HG03558 (cell line): ENCODE measurements around the gene TEX38.
"Not testable (repeated sequence)": the region's sequence is repeated elsewhere in the genome, so short reads cannot be mapped to it uniquely, and the experiment has no call there.

Experiments
- ATAC-seq: cut with Tn5 transposase; IDR thresholded peaks from one replicate; pipeline ENCODE4 v1.9.1; 2021; ENCODE audit warnings: moderate number of reproducible peaks; ENCODE audit not compliant: unreplicated experiment; ENCODE audit errors: extremely low read depth

Gene TEX38

DNA sequence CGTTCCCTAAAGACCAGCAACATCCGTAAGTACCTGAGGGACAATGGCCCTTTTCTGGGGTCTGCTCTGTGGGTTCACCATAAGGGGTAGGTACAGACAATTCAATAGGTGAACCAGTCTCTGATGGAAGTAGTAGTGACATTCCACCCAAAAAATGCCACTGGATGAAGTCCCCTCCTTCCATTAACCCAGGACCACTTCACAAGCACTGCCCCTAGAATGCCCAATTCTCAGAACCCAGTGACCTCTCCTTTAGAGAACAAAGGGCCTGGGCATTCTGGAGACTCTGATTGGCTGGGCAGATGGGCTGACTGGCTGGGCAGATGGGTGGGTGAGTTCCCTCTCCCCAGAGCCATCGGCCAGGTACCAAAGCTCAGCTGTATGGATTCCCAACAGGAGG, at the start of gene TEX38:
TSS of gene TEX38 (plus strand) at position 301 of the 400 bp plus-strand sequence. CDS start at position 382, 81 bp downstream.
- ATAC-seq, result no peak

DNA sequence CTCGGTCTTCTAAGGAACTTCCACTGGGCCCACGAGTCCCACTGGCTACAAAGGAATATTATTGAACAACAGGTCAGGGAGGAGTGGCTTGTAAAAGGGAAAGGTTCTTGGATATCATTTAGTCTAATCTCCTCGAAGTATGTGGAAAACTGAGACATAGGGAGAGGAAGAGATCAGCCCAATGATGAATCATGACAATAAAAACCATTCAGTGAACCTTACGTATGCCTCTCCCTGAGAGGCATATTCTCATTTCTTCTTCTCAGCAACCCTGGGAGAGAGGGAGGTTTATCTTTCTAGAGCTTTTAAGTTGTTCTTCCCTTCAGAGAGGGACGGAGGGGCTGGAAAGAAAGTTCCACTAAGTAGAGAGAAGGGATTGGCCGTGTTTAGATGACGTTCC, 49.7 kb upstream of the TEX38 start:
- no peak for ATAC-seq

DNA sequence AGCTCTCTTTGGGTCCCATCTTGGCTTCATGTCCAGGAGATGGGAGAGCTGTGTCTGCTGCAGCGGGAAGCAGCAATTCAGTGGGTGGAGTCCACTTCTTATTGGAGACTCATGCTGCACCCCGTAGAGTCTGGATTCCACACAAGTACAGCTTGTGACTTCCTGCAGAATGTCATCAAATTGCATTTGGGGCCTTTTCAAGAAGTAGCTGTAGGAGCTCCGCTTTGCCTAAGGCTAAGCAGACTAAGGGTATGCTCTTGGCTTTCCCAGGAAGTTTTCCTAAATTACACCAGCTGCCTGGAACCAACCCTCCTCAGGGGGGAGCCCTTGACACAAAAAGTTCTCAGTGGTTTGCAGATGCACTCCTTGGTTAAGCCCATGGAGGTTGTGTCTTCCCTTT, 49.3 kb upstream of the TEX38 start:
- ATAC-seq, result no peak

DNA sequence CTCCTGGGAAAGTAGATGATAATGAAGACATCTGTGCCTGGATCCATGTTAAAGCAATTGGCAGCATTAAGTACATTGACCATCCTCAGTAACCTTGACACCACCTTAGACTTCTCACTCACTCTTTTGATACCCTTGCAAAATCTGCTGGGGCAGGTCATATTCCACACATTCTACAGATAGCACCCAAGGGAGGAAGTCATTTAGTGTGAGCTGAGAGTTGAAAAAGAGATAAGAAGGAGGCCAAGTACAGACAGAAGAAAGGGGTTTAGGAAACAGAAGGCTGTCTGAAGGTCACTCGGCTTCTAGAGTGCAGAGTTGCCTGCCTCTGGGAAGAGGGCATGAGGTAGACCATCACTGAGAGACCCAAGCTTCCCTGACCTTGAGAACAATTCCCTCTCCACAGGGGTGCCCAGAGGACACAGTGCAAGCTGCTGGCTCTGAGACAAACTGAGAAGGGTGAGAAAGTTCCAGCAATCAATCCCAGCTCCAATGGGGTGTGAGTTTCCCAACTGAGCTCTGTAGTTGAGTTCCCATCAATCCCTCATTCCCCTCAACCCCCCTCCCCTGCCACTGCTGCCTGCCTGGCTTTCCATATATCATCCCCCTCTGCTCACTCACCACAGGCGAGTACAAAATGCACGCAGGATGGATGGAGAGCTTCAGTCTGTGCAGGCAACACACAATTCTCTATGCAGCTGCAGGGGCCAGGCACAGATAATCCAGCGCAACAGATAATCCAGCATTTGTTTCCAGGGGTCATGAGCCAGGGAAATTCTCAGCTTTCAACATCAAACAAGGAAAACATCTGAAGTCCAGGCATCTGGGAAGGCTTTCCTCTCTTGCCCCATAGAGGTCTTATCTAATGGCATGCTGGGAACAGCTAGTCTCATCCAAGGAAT, 47.7 kb upstream of the TEX38 start:
- no peak for ATAC-seq

DNA sequence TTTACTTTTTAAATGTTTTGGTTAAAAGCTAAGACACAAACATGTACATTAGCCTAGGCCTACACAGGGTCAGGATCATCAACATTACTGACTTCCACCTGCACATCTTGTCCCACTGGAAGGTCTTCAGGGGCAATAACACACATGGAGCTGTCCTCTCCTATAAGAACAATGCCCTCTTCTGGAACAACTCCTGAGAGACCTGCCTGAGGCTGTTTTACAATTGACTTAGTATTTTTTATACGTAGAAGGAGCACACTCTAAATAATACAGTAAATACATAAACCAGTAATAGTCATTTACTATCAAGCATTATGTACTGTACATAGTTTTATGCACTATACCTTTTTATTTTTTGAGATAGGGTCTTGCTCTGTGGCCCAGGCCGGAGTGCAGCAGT, 40.9 kb upstream of the TEX38 start:
- ATAC-seq, result no peak

DNA sequence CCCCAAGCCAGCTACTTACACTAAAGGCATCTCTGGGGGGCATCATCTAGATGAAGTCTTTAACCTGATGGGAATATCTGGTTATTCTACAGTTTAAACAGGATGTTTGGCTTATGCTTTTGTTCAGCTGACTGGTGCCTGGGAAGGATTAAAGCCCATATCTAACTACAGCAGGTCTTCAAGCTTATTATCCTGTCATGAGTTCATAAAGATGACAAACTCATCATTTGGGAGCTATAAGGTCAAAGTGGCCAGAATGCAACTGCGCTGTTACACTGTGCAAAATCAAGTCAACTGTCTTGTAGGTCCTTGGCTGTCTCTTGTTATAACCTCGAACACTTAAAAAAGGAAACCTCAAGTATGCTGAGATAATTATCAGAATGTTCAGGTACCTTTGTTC, 36.4 kb upstream of the TEX38 start:
- no peak for ATAC-seq

DNA sequence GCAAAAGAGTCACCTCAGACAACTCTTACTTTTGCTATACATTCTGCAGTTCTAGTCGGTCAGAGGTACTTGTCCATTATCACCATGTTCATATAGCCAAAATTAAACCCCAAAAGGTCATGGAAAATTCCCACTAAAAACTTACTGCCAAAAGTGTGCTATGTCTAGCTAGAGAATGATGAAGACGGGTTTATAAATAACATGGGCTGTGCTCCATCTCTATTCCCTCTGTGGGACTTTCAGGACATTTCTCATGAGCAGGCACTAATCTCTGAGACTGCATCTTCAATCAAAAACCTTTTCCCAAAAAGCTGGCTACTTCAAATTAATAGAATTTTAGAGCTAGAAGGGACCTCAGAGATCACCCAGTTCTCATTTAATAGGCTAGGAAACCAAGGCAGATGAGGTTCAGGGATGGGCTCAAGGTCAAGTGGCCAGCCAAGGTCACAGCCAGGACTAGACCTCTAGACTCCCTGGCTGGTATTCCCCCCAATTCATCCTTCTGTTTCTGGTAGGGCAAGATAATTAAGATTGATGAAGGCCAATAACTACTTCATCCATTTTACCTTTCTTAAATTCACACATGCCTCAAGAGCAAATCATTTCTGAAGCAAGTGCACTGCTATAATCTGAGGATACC, 34.1 kb upstream of the TEX38 start:
- no peak for ATAC-seq

DNA sequence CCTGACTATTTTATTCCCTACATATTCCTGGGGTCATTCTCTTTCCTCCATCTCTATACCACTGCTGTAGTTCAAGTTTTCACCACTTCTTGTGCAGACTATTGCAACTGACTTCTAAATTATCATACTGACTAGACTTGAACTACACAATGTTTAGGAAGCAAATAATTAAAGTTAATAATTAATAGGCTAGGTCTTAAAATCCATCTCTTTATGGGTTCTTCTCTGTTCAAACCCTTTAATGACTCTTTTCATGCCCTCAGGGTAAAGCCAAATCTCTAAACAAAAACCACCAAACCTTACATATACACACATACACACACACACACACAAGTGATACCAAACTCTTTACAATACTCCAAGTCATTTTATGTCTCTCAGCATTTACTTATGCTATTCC, 32.7 kb upstream of the TEX38 start:
- no peak for ATAC-seq

DNA sequence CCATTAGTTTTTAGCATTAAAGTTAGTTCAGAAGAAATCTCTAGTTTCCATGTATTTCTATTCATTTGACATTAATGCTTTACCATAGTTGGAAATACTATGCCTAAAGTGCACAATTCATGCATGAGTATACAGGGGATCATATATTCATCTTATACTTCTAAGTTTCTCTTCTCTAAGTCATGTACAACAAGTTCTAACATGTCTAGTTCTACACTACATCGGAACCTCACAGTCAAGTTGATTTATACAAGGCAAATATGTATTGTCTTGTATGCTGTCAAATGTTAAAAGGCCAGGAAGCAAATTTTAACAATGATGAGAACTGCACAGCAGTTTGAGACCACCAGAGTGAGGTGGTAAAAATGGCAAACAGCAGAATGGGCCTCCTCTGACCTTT, 32.1 kb upstream of the TEX38 start:
- no peak for ATAC-seq

DNA sequence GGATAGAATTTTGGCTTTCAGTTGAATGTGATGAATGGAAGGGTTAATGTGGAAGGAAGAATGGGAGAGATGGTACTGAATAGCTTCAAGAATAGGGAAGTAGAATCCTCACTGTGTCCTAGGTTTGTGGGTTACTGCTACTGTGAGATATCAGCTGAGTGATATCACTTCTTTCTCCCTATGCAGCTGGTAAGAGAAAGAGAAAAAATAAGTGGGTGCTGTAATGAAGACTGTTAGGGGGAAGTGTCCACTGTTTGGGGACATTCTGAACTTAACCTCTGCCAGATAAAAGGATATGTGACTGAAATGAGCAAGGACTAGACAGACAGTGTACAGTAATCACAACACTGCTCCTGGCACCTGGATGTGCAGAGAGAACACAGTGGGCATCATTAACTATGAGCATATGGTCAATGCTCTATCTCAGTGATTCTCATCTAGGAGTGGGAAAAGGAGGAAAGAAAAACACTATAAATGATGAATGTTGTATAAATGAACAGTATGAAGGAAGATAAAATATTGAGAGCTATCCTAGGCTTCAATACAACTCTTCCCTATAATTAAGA, 29.5 kb upstream of the TEX38 start:
- ATAC-seq, result no peak

DNA sequence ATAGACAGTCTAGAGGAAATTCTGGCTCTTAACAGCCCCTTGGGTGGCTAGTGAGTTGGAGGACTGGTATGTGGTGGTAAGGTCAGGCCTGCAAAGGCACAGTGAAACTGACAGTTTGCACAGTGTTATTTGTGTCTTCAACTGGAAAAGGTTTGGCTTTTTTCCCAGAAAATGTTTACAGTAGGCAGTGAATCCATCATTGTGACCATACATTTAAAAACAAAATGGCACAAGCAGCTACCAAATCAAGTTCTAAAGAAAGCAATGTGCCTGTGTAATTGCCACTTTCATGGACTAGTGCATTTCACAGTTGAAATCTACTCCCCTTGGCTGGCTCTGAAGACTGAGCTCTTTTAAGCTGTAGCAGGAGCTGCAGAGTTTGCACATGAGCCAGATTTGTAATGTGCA, 28.3 kb upstream of the TEX38 start:
- ATAC-seq, result no peak

DNA sequence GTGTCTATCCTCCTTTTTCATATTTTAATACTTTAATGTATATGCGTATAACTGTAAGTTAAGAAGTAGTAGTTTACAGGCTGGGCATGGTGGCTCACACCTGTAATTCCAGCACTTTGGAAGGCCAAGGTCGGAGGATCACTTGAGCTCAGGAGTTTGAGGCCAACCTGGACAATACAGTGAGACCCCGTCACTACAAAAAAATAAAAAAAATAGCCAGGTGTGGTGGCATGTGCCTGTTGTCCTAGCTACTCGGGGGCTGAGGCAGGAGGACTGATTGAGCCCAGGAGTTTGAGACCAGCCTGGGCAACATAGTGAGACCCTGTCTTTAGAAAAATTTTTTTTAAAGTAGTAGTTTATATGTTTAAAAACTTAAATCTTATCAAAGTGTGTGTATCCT, 25.8 kb upstream of the TEX38 start:
- ATAC-seq, result no peak

DNA sequence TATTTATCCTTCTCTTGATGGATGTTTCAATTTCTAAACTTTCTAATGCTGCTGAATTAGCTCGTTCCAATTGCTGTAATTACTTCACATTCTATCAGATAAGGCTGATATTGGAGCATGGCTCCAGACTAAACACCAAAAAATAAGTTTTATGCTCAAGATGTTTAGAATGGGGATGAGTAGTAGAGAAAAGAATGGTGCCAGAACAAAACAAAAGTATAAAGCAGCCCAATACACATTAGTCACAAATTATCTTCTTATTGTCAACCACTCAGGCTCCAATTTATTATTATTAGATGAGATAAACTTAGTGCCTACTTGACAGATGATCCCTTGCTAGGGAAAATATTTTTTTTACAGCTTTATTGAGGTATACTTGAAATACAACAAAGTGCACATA, 25.3 kb upstream of the TEX38 start:
- no peak for ATAC-seq

DNA sequence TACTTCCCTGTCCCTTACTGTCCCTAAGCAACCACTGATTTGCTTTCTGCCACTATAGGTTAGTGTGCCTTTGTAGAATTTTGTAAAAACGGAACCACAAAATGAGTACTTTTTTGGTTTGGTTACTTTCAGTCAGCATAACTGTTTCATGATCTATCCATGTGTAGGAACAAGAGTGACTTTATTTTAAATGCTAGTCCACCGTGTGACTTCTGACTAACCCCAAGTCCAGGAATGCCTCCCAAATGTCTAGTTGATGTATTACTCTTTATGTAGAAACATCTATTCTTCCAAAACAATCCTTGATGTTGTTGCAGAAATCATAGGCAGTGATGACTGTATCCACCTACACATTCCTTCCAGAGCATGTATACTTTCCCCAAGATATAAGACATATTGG, 24.8 kb upstream of the TEX38 start:
- ATAC-seq, result no peak

DNA sequence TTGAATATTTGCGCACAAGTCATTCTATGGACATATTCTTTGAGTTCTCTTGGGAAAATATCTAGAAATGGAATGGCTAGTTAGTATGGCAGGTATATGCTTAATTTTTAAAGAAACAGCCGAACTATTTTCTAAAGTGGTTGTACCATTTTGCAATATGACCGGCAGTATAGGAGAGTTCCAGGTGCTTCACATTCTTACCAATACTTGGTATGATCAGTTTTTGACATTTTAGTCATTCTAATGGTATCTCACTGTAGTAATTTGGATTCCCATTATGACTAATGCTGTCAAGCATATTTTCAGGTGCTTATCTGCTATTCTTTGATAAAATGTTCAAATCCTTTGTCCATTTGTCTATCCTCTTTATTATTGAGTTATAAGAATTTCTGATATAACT, 24.0 kb upstream of the TEX38 start:
- ATAC-seq, result no peak

DNA sequence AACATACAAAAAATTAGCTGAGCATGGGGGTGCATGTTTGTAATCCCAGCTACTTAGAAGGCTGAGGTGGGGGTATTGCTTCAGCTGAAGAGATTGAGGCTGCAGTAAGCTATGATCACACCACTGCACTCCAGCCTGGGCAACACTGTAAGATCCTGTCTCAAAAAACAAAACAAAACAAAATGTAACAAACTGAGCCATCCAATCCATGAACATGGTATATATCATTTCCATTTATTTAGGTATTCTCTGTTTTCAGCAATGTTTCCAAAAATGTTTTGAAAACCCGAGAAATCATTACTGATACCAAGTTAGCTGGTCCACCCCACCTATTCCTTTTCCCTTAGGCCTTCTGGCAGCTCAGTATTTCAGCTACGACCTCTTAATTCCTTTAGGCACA, 21.9 kb upstream of the TEX38 start:
- no peak for ATAC-seq

DNA sequence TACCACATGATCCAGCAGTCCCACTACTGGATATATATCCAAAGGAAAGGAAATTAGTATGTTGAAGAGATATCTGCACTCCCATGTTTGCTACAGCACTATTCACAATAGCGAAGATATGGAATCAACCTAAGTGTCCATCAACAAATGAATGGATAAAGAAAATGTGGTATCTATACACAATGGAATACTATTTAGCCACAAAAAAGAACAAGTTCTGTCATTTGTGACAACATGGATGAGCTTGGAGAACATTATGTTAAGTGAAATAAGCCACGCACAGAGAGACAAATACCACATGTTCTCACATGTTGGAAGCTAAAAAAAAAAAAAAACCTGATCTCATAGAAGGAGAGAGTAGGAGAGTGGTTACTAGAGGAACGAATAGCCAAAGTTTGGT, 21.2 kb upstream of the TEX38 start:
- no peak for ATAC-seq

DNA sequence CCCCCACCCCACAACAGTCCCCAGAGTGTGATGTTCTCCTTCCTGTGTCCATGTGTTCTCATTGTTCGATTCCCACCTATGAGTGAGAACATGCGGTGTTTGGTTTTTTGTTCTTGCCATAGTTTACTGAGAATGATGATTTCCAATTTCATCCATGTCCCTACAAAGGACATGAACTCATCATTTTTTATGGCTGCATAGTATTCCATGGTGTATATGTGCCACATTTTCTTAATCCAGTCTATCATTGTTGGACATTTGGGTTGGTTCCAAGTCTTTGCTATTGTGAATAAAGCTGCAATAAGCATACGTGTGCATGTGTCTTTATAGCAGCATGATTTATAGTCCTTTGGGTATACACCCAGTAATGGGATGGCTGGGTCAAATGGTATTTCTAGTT, 20.5 kb upstream of the TEX38 start:
- ATAC-seq, result not testable (repeated sequence)

DNA sequence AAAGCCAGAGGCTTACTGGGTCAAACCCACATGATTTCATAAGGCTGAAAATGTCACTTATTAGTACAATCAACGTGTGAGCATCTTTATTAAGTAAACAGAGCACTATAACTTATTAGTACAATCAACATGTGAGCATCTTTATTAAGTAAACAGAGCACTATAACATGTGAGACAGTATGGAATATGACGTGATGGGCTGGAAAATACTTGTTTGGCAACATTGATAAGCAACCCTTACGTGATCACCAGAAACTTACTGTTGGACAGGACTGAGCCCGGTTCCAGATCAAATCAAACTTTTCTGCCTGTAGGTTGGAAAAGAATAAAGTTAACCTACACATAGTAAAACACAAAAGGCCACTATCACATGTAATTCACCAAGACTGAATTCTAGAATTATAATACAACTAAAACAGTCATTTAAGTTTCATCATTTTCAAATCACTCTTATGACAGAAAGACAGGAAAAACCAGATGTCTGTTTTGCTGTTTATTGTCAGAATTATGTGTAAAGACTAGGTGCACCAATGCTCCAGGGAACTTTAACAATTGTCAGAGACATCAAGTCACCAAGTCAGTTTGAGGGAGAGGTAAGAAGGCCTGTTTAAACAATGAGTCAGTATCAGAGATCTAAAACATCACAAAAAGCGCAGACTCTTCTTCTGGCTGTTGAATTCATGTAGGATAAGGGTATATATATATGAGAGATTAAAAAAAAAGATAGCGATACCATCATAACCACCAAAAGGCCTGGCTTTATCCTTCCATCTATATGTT, 19.1 kb upstream of the TEX38 start:
- no peak for ATAC-seq

DNA sequence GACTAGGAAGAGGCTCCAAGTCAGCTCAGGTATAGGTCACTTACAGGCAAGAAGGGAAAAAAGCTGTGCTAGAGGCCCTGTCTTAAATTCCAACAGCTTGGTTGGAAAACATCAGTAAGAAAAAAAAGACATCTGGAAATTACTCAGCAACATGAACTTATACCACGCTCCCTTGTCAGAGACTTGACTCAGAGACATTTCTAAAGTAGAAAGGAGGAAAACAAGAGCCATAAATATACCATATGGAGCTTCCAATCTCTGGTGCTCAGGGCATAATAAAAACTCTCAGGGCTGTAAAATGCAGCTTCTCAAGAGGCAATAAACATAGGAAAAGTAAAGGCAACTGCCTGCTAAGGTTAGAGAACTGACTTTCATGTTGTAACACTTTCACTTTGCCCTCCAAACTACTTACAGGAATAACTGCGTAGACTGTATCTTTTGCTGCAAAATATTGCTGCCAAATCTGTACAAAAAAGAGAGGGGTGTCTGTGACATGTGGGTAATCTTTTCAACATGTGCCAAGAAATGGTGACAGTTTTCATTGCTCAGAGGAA, 18.2 kb upstream of the TEX38 start:
- ATAC-seq, result no peak
